ENCODE results near the gene SYPL2. TPM values are rescaled to one million over a fixed set of nuclear protein-coding genes. Genes with fewer than 3 reads are reported as not detected.

Gene SYPL2
- total RNA-seq, 1 donor from 2014 or later: not detected

DNA sequence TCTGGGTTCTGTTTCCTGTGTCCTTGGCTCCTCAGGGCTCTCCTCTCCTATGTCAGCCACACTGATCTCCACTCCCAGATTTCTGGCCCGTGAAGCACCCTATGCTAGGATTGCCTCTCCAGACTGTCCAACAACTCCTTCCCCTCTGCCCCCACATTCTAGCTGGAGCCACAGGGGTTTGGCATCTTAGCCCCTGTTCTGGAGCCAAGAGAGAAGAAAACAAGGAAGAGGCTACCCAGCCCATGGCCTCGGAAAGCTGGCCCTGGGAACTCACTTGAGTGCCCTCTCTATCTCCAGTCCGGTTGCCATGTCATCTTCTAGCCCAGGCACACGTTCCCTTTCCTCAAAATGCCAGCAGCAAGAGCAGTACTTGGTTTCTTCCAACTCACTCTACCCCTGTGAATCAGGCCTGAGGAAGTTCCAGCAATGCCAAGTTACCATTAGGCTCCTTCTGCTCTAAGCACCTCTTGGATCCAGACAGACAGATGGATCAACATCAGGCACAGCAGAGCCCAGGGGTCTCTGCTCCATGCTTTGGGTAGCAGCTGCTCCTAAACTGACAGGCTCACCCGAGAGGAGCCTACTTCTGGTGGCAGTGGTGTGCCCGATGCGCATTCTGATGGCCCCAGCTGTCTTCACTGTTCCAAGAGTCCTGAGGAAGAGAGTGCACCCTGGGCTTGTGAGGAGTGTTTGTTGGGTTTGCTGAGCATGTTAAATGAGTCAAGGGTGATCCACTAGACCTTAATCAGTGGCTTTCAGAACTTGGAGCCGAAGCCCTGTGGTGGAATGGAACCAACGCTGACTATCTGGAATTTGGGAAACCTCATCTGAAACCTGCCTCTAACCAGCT lies 61.7 kb downstream of the SYPL2 start:
- Mint-ChIP-seq H3K4me1 (peaks cover 27% of the 10 kb centered on the region), H3K27me3 (ENCODE audit: insufficient read depth, low read depth) (peaks cover 7% of the 10 kb centered on the region), H3K27ac (peak overlapping the region; percentile 4), H3K9me3 (no peaks in the 10 kb centered on the region), H3K36me3 (no peaks in the 10 kb centered on the region), H3K4me3 (no peak overlapping the region)
- Histone ChIP-seq H3K9me3 (ENCODE audit: low read depth) (no peaks in the 10 kb centered on the region), H3K9ac (no peak overlapping the region), H3K4me3 (no peak overlapping the region), H3K4me2 (no peak overlapping the region), H3K36me3 (no peaks in the 10 kb centered on the region), H3K4me1 (peaks cover 15% of the 10 kb centered on the region), H3K27ac (no peak overlapping the region), H4K20me1 (ENCODE audit: low read depth) (no peaks in the 10 kb centered on the region), H3K27me3 (peaks cover 4% of the 10 kb centered on the region), H3F3A (ENCODE audit: low read depth) (peaks cover 5% of the 10 kb centered on the region), H3K79me2 (ENCODE audit: low read depth) (no peaks in the 10 kb centered on the region), H2AFZ (replicated peaks) (no peak overlapping the region)
- TF ChIP-seq EZH2 (IDR thresholded peaks at IDR 0.05): no peak
- TF ChIP-seq, protein P1, sequence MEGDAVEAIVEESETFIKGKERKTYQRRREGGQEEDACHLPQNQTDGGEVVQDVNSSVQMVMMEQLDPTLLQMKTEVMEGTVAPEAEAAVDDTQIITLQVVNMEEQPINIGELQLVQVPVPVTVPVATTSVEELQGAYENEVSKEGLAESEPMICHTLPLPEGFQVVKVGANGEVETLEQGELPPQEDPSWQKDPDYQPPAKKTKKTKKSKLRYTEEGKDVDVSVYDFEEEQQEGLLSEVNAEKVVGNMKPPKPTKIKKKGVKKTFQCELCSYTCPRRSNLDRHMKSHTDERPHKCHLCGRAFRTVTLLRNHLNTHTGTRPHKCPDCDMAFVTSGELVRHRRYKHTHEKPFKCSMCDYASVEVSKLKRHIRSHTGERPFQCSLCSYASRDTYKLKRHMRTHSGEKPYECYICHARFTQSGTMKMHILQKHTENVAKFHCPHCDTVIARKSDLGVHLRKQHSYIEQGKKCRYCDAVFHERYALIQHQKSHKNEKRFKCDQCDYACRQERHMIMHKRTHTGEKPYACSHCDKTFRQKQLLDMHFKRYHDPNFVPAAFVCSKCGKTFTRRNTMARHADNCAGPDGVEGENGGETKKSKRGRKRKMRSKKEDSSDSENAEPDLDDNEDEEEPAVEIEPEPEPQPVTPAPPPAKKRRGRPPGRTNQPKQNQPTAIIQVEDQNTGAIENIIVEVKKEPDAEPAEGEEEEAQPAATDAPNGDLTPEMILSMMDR (IDR thresholded peaks at IDR 0.05): no peak
- no peak for TF ChIP-seq EZH2phosphoT487 (IDR thresholded peaks at IDR 0.05)
- no peak for DNase-seq (ENCODE audit: low spot score)

- Mint-ChIP-seq H3K36me3 (no peaks in the 10 kb centered on the region), H3K4me1 (peaks cover 30% of the 10 kb centered on the region), H3K9me3 (no peaks in the 10 kb centered on the region), H3K4me3 (no peak overlapping the region), H3K27me3 (ENCODE audit: insufficient read depth, low read depth) (peaks cover 7% of the 10 kb centered on the region), H3K27ac (no peak overlapping the region)
- no peak for DNase-seq (ENCODE audit: low spot score)
- Histone ChIP-seq H3K9ac (no peak overlapping the region), H3K36me3 (no peaks in the 10 kb centered on the region), H3K79me2 (ENCODE audit: low read depth) (no peaks in the 10 kb centered on the region), H3K27me3 (peaks cover 4% of the 10 kb centered on the region), H3K4me1 (peaks cover 15% of the 10 kb centered on the region), H3K4me3 (no peak overlapping the region), H3K27ac (no peak overlapping the region), H2AFZ (replicated peaks) (no peak overlapping the region), H3K9me3 (ENCODE audit: low read depth) (no peaks in the 10 kb centered on the region), H4K20me1 (ENCODE audit: low read depth) (no peaks in the 10 kb centered on the region), H3F3A (ENCODE audit: low read depth) (peaks cover 5% of the 10 kb centered on the region), H3K4me2 (no peak overlapping the region)
- TF ChIP-seq EZH2phosphoT487 (IDR thresholded peaks at IDR 0.05): no peak
- no peak for TF ChIP-seq EZH2 (IDR thresholded peaks at IDR 0.05)
- TF ChIP-seq, protein P1 (IDR thresholded peaks at IDR 0.05): no peak
Measured at GRCh38 chr1:109528712-109529111, 62.4 kb downstream of the SYPL2 start.

- Histone ChIP-seq H4K20me1 (ENCODE audit: low read depth) (no peaks in the 10 kb centered on the region), H3K27ac (no peak overlapping the region), H3F3A (ENCODE audit: low read depth) (peaks cover 5% of the 10 kb centered on the region), H3K27me3 (no peaks in the 10 kb centered on the region), H2AFZ (replicated peaks) (peak overlapping the region; percentile 64), H3K9ac (no peak overlapping the region), H3K9me3 (ENCODE audit: low read depth) (no peaks in the 10 kb centered on the region), H3K4me3 (no peak overlapping the region), H3K36me3 (no peaks in the 10 kb centered on the region), H3K4me2 (peak overlapping the region; percentile 45), H3K4me1 (peaks cover 15% of the 10 kb centered on the region), H3K79me2 (ENCODE audit: low read depth) (no peaks in the 10 kb centered on the region)
- no peak for DNase-seq (ENCODE audit: low spot score)
- TF ChIP-seq EZH2 (IDR thresholded peaks at IDR 0.05) (no peak), EZH2phosphoT487 (IDR thresholded peaks at IDR 0.05) (no peak)
- TF ChIP-seq, protein P1 (IDR thresholded peaks at IDR 0.05): no peak
- H3K27ac Mint-ChIP-seq: no peak overlapping the region
- no peaks in the 10 kb centered on the region for H3K9me3 Mint-ChIP-seq
- H3K27me3 Mint-ChIP-seq (ENCODE audit: insufficient read depth, low read depth): peaks cover 7% of the 10 kb centered on the region
- no peaks in the 10 kb centered on the region for H3K36me3 Mint-ChIP-seq
- H3K4me3 Mint-ChIP-seq: no peak overlapping the region
- peaks cover 30% of the 10 kb centered on the region for H3K4me1 Mint-ChIP-seq
Measured at GRCh38 chr1:109529881-109530456, 63.6 kb downstream of the SYPL2 start.

Data from neural progenitor cell (in vitro differentiated cells).